ENCODE data around the gene NSUN6.

NSUN6 gene

GRCh38 chr10:18505456-18506118, 145.8 kb downstream of the NSUN6 start:
- Histone ChIP-seq H3K4me3 (ENCODE audit: insufficient read depth, low read depth, low read length) (no peak overlapping the region), H3K27me3 (ENCODE audit: control insufficient read depth, insufficient read depth, low read length, poor library complexity, severe bottlenecking) (no peaks in the 10 kb centered on the region), H3K27ac (ENCODE audit: insufficient read depth, low read depth, low read length, poor library complexity, severe bottlenecking) (no peak overlapping the region), H3K36me3 (ENCODE audit: control insufficient read depth, insufficient read depth, low read length) (no peaks in the 10 kb centered on the region), H3K9me3 (ENCODE audit: control insufficient read depth, low read length) (no peaks in the 10 kb centered on the region), H3K4me1 (ENCODE audit: control insufficient read depth, insufficient read depth, low read length) (no peaks in the 10 kb centered on the region)
- WGBS, 2 experiments, result 96 to 97% methylated on average over 7 to 11 of the region's 11 CpGs

GRCh38 chr10:18504161-18504560, 147.2 kb downstream of the NSUN6 start:
- WGBS, 2 experiments, result 94 to 95% methylated on average over 5 of the region's 5 CpGs
- no peak overlapping the region for H3K4me3 ChIP-seq (ENCODE audit: insufficient read depth, low read depth, low read length)
- H3K4me1 ChIP-seq (ENCODE audit: control insufficient read depth, insufficient read depth, low read length), result no peaks in the 10 kb centered on the region
- no peak overlapping the region for H3K27ac ChIP-seq (ENCODE audit: insufficient read depth, low read depth, low read length, poor library complexity, severe bottlenecking)
- H3K9me3 ChIP-seq (ENCODE audit: control insufficient read depth, low read length), result no peaks in the 10 kb centered on the region
- H3K27me3 ChIP-seq (ENCODE audit: control insufficient read depth, insufficient read depth, low read length, poor library complexity, severe bottlenecking), result no peaks in the 10 kb centered on the region
- H3K36me3 ChIP-seq (ENCODE audit: control insufficient read depth, insufficient read depth, low read length), result no peaks in the 10 kb centered on the region

GRCh38 chr10:18501629-18502028, 149.8 kb downstream of the NSUN6 start:
- Histone ChIP-seq H3K27me3 (ENCODE audit: control insufficient read depth, insufficient read depth, low read length, poor library complexity, severe bottlenecking) (no peaks in the 10 kb centered on the region), H3K9me3 (ENCODE audit: control insufficient read depth, low read length) (no peaks in the 10 kb centered on the region), H3K27ac (ENCODE audit: insufficient read depth, low read depth, low read length, poor library complexity, severe bottlenecking) (no peak overlapping the region), H3K36me3 (ENCODE audit: control insufficient read depth, insufficient read depth, low read length) (no peaks in the 10 kb centered on the region), H3K4me3 (ENCODE audit: insufficient read depth, low read depth, low read length) (no peak overlapping the region), H3K4me1 (ENCODE audit: control insufficient read depth, insufficient read depth, low read length) (no peaks in the 10 kb centered on the region)
- WGBS, 2 experiments, result 75 to 76% methylated on average over 5 of the region's 5 CpGs

GRCh38 chr10:18501198-18501597, 150.2 kb downstream of the NSUN6 start:
- no peak overlapping the region for H3K4me3 ChIP-seq (ENCODE audit: insufficient read depth, low read depth, low read length)
- no peak overlapping the region for H3K27ac ChIP-seq (ENCODE audit: insufficient read depth, low read depth, low read length, poor library complexity, severe bottlenecking)

GRCh38 chr10:18500576-18500975, 150.8 kb downstream of the NSUN6 start:
- no peak overlapping the region for H3K4me3 ChIP-seq (ENCODE audit: insufficient read depth, low read depth, low read length)
- H3K36me3 ChIP-seq (ENCODE audit: control insufficient read depth, insufficient read depth, low read length), result no peaks in the 10 kb centered on the region
- no peaks in the 10 kb centered on the region for H3K27me3 ChIP-seq (ENCODE audit: control insufficient read depth, insufficient read depth, low read length, poor library complexity, severe bottlenecking)
- no peaks in the 10 kb centered on the region for H3K4me1 ChIP-seq (ENCODE audit: control insufficient read depth, insufficient read depth, low read length)
- no peak overlapping the region for H3K27ac ChIP-seq (ENCODE audit: insufficient read depth, low read depth, low read length, poor library complexity, severe bottlenecking)
- H3K9me3 ChIP-seq (ENCODE audit: control insufficient read depth, low read length), result no peaks in the 10 kb centered on the region
- 90% methylated on average over 7 of the region's 7 CpGs for WGBS, 2 experiments

More at GRCh38 chr10:18501198-18501597, 150.2 kb downstream of the NSUN6 start:
- 94 to 96% methylated on average over 3 of the region's 3 CpGs for WGBS, 2 experiments
- no peaks in the 10 kb centered on the region for H3K4me1 ChIP-seq (ENCODE audit: control insufficient read depth, insufficient read depth, low read length)
- H3K9me3 ChIP-seq (ENCODE audit: control insufficient read depth, low read length), result no peaks in the 10 kb centered on the region
- no peaks in the 10 kb centered on the region for H3K27me3 ChIP-seq (ENCODE audit: control insufficient read depth, insufficient read depth, low read length, poor library complexity, severe bottlenecking)
- no peaks in the 10 kb centered on the region for H3K36me3 ChIP-seq (ENCODE audit: control insufficient read depth, insufficient read depth, low read length)

- Histone ChIP-seq H3K4me1 (ENCODE audit: control insufficient read depth, insufficient read depth, low read length) (no peaks in the 10 kb centered on the region), H3K27ac (ENCODE audit: insufficient read depth, low read depth, low read length, poor library complexity, severe bottlenecking) (no peak overlapping the region), H3K4me3 (ENCODE audit: insufficient read depth, low read depth, low read length) (no peak overlapping the region), H3K9me3 (ENCODE audit: control insufficient read depth, low read length) (no peaks in the 10 kb centered on the region), H3K27me3 (ENCODE audit: control insufficient read depth, insufficient read depth, low read length, poor library complexity, severe bottlenecking) (no peaks in the 10 kb centered on the region), H3K36me3 (ENCODE audit: control insufficient read depth, insufficient read depth, low read length) (no peaks in the 10 kb centered on the region)
- 91 to 93% methylated on average over 4 of the region's 4 CpGs for WGBS, 2 experiments
Measured at GRCh38 chr10:18498998-18499397, 152.4 kb downstream of the NSUN6 start.

- Histone ChIP-seq H3K4me3 (ENCODE audit: insufficient read depth, low read depth, low read length) (no peak overlapping the region), H3K36me3 (ENCODE audit: control insufficient read depth, insufficient read depth, low read length) (no peaks in the 10 kb centered on the region), H3K27me3 (ENCODE audit: control insufficient read depth, insufficient read depth, low read length, poor library complexity, severe bottlenecking) (no peaks in the 10 kb centered on the region), H3K27ac (ENCODE audit: insufficient read depth, low read depth, low read length, poor library complexity, severe bottlenecking) (no peak overlapping the region), H3K9me3 (ENCODE audit: control insufficient read depth, low read length) (no peaks in the 10 kb centered on the region), H3K4me1 (ENCODE audit: control insufficient read depth, insufficient read depth, low read length) (no peaks in the 10 kb centered on the region)
- WGBS, 2 experiments, result 66 to 74% methylated on average over 7 to 8 of the region's 8 CpGs
Measured at GRCh38 chr10:18497806-18498369, 153.5 kb downstream of the NSUN6 start.

Data from ectodermal cell (in vitro differentiated cells).